Right atrium auricular region (tissue), 2 donors: ENCODE results near the gene ADCY3. TPM values are rescaled to one million over a fixed set of nuclear protein-coding genes. Genes with fewer than 3 reads are reported as not detected.

Source experiments
- DNase-seq: peaks from one replicate; pipeline ENCODE4 v3.0.0-alpha.2; 2019; ENCODE audit warnings: low spot score
- H3K27ac ChIP-seq, 2 donors: fragments of 200-600 bp; sonication (generic); 1 replicate in 1 of 2; 2 replicates in 1 of 2; pipeline ENCODE4 v1.5.1; 2016 to 2019
- H3K27me3 ChIP-seq, 2 donors: fragments of 200-600 bp; sonication (generic); one replicate each; pipeline versions ENCODE4 v1.5.1 to v1.6.0; 2017 to 2019
- H3K36me3 ChIP-seq: fragments of 200-600 bp; sonication (generic); one replicate; pipeline ENCODE4 v1.5.1; 2016
- H3K4me1 ChIP-seq, 2 donors: fragments of 200-600 bp; sonication (generic); one replicate each; pipeline versions ENCODE4 v1.5.1 to v1.6.0; 2017 to 2019
- H3K4me3 ChIP-seq, 2 donors: fragments of 200-600 bp; sonication (generic); 1 replicate in 1 of 2; 2 replicates in 1 of 2; pipeline ENCODE4 v1.5.1; 2017 to 2019; ENCODE audit warnings: mild to moderate bottlenecking in 1 of 2, moderate library complexity in 1 of 2
- H3K9me3 ChIP-seq, 2 donors: fragments of 200-600 bp; sonication (generic); one replicate each; pipeline ENCODE4 v1.5.1; 2019
- CTCF ChIP-seq, 2 donors: fragments of 200-600 bp; sonication (generic); IDR thresholded peaks; one replicate each; pipeline ENCODE4 v1.5.1; 2019; ENCODE audit warnings: antibody characterized with exemption in 2 of 2
- total RNA-seq, 2 donors: library from RNA; depleted of rRNA; stranded (reverse); fragments of >200 nt; gene quantifications; one replicate each; pipeline ENCODE4 v1.1.0, GENCODE V29; 2016

ADCY3 gene
- total RNA-seq, 2 donors from 2014 or later = 14.1 to 28.4 TPM

- no peaks in the 10 kb centered on the region for H3K36me3 ChIP-seq
- H3K4me1 ChIP-seq = peaks cover 0 to 29% of the 10 kb centered on the region in 2 donors
- DNase-seq = no peak
- no peak overlapping the region for H3K4me3 ChIP-seq
- no peaks in the 10 kb centered on the region for H3K27me3 ChIP-seq
- no peaks in the 10 kb centered on the region for H3K9me3 ChIP-seq
- TF ChIP-seq CTCF (IDR thresholded peaks at IDR 0.05) = no peak
- no peak overlapping the region for H3K27ac ChIP-seq
Measured at GRCh38 chr2:24870440-24870839, 49.6 kb downstream of the ADCY3 start.

GRCh38 chr2:24866946-24867345 is 53.1 kb downstream of the ADCY3 start:
- no peaks in the 10 kb centered on the region for H3K36me3 ChIP-seq
- no peak overlapping the region for H3K4me3 ChIP-seq
- DNase-seq = no peak
- H3K27ac ChIP-seq = no peak overlapping the region
- no peaks in the 10 kb centered on the region for H3K9me3 ChIP-seq
- no peaks in the 10 kb centered on the region for H3K27me3 ChIP-seq
- H3K4me1 ChIP-seq = peaks cover 0 to 15% of the 10 kb centered on the region in 2 donors
- TF ChIP-seq CTCF (IDR thresholded peaks at IDR 0.05) = no peak

- peaks cover 0 to 11% of the 10 kb centered on the region in 2 donors for H3K4me1 ChIP-seq
- no peak for DNase-seq
- H3K9me3 ChIP-seq = no peaks in the 10 kb centered on the region
- H3K36me3 ChIP-seq = no peaks in the 10 kb centered on the region
- H3K27me3 ChIP-seq = no peaks in the 10 kb centered on the region
- peak overlapping the region; percentile 4 to 39 for H3K27ac ChIP-seq
- no peak overlapping the region for H3K4me3 ChIP-seq
- TF ChIP-seq CTCF (IDR thresholded peaks at IDR 0.05) = no peak
Measured at GRCh38 chr2:24863641-24864040, 56.4 kb downstream of the ADCY3 start.

- Histone ChIP-seq H3K4me3 (no peak overlapping the region), H3K36me3 (no peaks in the 10 kb centered on the region), H3K4me1 (peaks cover 0 to 12% of the 10 kb centered on the region in 2 donors), H3K9me3 (no peaks in the 10 kb centered on the region), H3K27me3 (no peaks in the 10 kb centered on the region), H3K27ac (peak overlapping the region; percentile 48 to 67)
- peak; percentile 71 for DNase-seq
- no peak for TF ChIP-seq CTCF (IDR thresholded peaks at IDR 0.05)
Measured at GRCh38 chr2:24861500-24861899, 58.5 kb downstream of the ADCY3 start.

GRCh38 chr2:24860631-24861030 is 59.4 kb downstream of the ADCY3 start:
- Histone ChIP-seq H3K9me3 (no peaks in the 10 kb centered on the region), H3K36me3 (no peaks in the 10 kb centered on the region), H3K4me3 (no peak overlapping the region), H3K27ac (peak overlapping the region in 1 of 2 donors; percentile 42), H3K4me1 (peaks cover 0 to 21% of the 10 kb centered on the region in 2 donors), H3K27me3 (no peaks in the 10 kb centered on the region)
- no peak for DNase-seq
- TF ChIP-seq CTCF (IDR thresholded peaks at IDR 0.05) = no peak

- H3K27ac ChIP-seq = peak overlapping the region in 1 of 2 donors; percentile 42
- H3K27me3 ChIP-seq = no peaks in the 10 kb centered on the region
- TF ChIP-seq CTCF (IDR thresholded peaks at IDR 0.05) = no peak
- H3K36me3 ChIP-seq = no peaks in the 10 kb centered on the region
- no peak for DNase-seq
- peaks cover 0 to 25% of the 10 kb centered on the region in 2 donors for H3K4me1 ChIP-seq
- H3K4me3 ChIP-seq = no peak overlapping the region
- no peaks in the 10 kb centered on the region for H3K9me3 ChIP-seq
Measured at GRCh38 chr2:24859968-24860600, 60.0 kb downstream of the ADCY3 start.
